HEK293T (cell line): ENCODE data around the gene ARHGEF38.

Experiments
- CTCF ChIA-PET: fragments of 350-600 bp; formaldehyde crosslinking; extraction: SDS; loops from one replicate; lab custom pipeline; 2021; ENCODE audit warnings: antibody characterized with exemption, inconsistent platforms; lab: Yijun Ruan, JAX
- POLR2A ChIA-PET: fragments of 350-600 bp; formaldehyde crosslinking; extraction: SDS; loops from one replicate; lab custom pipeline; 2020; ENCODE audit warnings: antibody characterized with exemption, inconsistent platforms; lab: Yijun Ruan, JAX
- DNase-seq: peaks from one replicate; pipeline ENCODE4 v3.0.0; 2012; ENCODE audit warnings: mixed read lengths; ENCODE audit errors: extremely low spot score
- ARNT ChIP-seq: fragments of 450-650 bp; IDR thresholded peaks from 2 replicates; pipeline ENCODE4 v1.6.1; 2017; ENCODE audit warnings: mild to moderate bottlenecking
- BHLHE40 ChIP-seq: fragments of 450-650 bp; IDR thresholded peaks from 2 replicates; pipeline ENCODE4 v1.6.1; 2016; ENCODE audit warnings: mild to moderate bottlenecking, moderate library complexity, borderline replicate concordance
- CTBP1 ChIP-seq: fragments of 450-650 bp; IDR thresholded peaks from 2 replicates; pipeline ENCODE4 v1.6.1; 2016; ENCODE audit warnings: borderline replicate concordance
- ELF4 ChIP-seq: fragments of 450-650 bp; IDR thresholded peaks from 2 replicates; pipeline ENCODE4 v1.6.1; 2017; ENCODE audit warnings: antibody characterized with exemption
- FOXA1 ChIP-seq: fragments of 450-650 bp; IDR thresholded peaks from 2 replicates; pipeline ENCODE4 v1.6.1; 2016; ENCODE audit warnings: mild to moderate bottlenecking
- FOXK2 ChIP-seq: fragments of 450-650 bp; IDR thresholded peaks from 2 replicates; pipeline ENCODE4 v1.6.1; 2016; ENCODE audit warnings: mild to moderate bottlenecking
- FOXM1 ChIP-seq: fragments of 450-650 bp; IDR thresholded peaks from 2 replicates; pipeline ENCODE4 v1.6.1; 2017; ENCODE audit warnings: mild to moderate bottlenecking, borderline replicate concordance
- HDGF ChIP-seq: fragments of 450-650 bp; IDR thresholded peaks from 2 replicates; pipeline ENCODE4 v1.6.1; 2017; ENCODE audit warnings: antibody characterized with exemption, borderline replicate concordance
- L3MBTL2 ChIP-seq: fragments of 450-650 bp; conservative IDR thresholded peaks from 2 replicates; pipeline ENCODE4 v1.6.1; 2016; ENCODE audit warnings: mild to moderate bottlenecking
- LEF1 ChIP-seq: fragments of 450-650 bp; IDR thresholded peaks from 2 replicates; pipeline ENCODE4 v1.6.1; 2017; ENCODE audit warnings: mild to moderate bottlenecking, borderline replicate concordance
- NFRKB ChIP-seq: fragments of 450-650 bp; IDR thresholded peaks from 2 replicates; pipeline ENCODE4 v1.6.1; 2016; ENCODE audit warnings: mild to moderate bottlenecking, moderate library complexity
- SP1 ChIP-seq: fragments of 450-650 bp; IDR thresholded peaks from 2 replicates; pipeline ENCODE4 v1.6.1; 2017
- SUZ12 ChIP-seq: fragments of 450-650 bp; IDR thresholded peaks from 2 replicates; pipeline ENCODE4 v1.6.1; 2016; ENCODE audit warnings: mild to moderate bottlenecking
- TARDBP ChIP-seq: fragments of 450-650 bp; IDR thresholded peaks from 2 replicates; pipeline ENCODE4 v1.6.1; 2016
- ZNF384 ChIP-seq: fragments of 450-650 bp; IDR thresholded peaks from 2 replicates; pipeline ENCODE4 v1.6.1; 2016
- TF ChIP-seq, protein P1 (sequence below): fragments of 450-650 bp; IDR thresholded peaks from 2 replicates; pipeline ENCODE4 v1.6.1; 2016

ARHGEF38 gene

DNA sequence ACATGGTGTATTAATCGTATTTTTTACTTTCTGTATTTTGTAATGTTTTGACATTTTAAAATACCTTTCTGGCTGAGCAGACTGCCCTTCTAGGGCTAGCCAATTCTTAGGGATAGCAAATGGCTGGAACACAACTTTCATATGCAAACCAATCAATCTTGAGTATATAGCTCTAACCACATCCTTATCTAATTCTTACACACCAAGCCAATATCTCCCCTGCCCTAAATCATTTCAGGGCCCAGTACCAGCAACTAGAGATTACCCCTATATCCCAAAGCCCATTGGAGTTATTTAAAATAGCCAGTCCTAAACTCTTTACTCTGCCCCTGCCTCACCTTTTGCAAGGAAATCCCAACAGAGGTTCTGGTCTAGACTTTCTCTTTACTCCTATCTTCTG is 97.8 kb downstream of the ARHGEF38 start:
- TF ChIP-seq TARDBP = no peak
- no peak for TF ChIP-seq LEF1
- TF ChIP-seq FOXA1 = no peak
- no peak for TF ChIP-seq NFRKB
- no peak for TF ChIP-seq FOXM1
- no peak for TF ChIP-seq SUZ12
- TF ChIP-seq L3MBTL2 = no peak
- TF ChIP-seq FOXK2 = no peak
- TF ChIP-seq, protein P1, sequence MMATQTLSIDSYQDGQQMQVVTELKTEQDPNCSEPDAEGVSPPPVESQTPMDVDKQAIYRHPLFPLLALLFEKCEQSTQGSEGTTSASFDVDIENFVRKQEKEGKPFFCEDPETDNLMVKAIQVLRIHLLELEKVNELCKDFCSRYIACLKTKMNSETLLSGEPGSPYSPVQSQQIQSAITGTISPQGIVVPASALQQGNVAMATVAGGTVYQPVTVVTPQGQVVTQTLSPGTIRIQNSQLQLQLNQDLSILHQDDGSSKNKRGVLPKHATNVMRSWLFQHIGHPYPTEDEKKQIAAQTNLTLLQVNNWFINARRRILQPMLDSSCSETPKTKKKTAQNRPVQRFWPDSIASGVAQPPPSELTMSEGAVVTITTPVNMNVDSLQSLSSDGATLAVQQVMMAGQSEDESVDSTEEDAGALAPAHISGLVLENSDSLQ = no peak
- no peak for TF ChIP-seq BHLHE40
- TF ChIP-seq ARNT = no peak
- no peak for TF ChIP-seq ELF4
- no peak for TF ChIP-seq SP1
- no peak for TF ChIP-seq ZNF384
- TF ChIP-seq HDGF = no peak
- no peak for TF ChIP-seq CTBP1
- no peak for DNase-seq
- CTCF ChIA-PET = no interaction called here
- POLR2A ChIA-PET = no interaction called here

DNA sequence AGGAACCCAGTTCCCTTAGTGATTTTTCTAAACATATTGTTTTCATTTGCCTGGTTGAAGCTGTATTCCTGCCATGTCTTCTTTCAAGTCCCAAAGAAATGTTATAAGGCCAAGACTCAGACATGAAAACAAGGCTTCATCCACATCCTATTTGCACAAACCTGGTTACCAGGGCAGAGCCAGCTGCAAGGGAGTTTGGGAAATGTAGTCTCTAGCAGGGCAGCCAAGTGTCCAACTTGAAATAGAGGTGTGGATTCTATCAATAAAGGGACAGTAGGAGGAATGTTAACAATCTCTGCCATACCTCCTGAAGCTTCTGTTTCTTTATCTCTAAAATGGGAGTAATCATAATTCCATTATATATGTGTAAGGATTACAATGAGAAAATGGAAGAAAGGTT is 99.5 kb downstream of the ARHGEF38 start:
- ChIA-PET POLR2A (no interaction called here), CTCF (interaction anchor here (1.1 kb wide), 1 partner anchor 131 kb away, joined by 4 read pairs; no protein-coding TSS in a partner anchor)
- DNase-seq = no peak
- TF ChIP-seq FOXA1 = no peak
- no peak for TF ChIP-seq NFRKB
- no peak for TF ChIP-seq L3MBTL2
- no peak for TF ChIP-seq SP1
- TF ChIP-seq CTBP1 = no peak
- TF ChIP-seq FOXK2 = no peak
- no peak for TF ChIP-seq BHLHE40
- no peak for TF ChIP-seq SUZ12

GRCh38 chr4:105652286-105652888 is 100.0 kb downstream of the ARHGEF38 start:
- TF ChIP-seq, protein P1 = no peak
- no peak for TF ChIP-seq NFRKB
- TF ChIP-seq FOXK2 = no peak
- TF ChIP-seq L3MBTL2 = no peak
- no peak for TF ChIP-seq BHLHE40
- TF ChIP-seq FOXA1 = no peak
- no peak for TF ChIP-seq HDGF
- no peak for TF ChIP-seq SP1
- no peak for TF ChIP-seq LEF1
- TF ChIP-seq SUZ12 = no peak
- no peak for TF ChIP-seq CTBP1
- TF ChIP-seq ELF4 = no peak
- TF ChIP-seq FOXM1 = no peak
- TF ChIP-seq TARDBP = no peak
- TF ChIP-seq ZNF384 = no peak
- TF ChIP-seq ARNT = no peak
- ChIA-PET CTCF (no interaction called here), POLR2A (no interaction called here)
- no peak for DNase-seq

DNA sequence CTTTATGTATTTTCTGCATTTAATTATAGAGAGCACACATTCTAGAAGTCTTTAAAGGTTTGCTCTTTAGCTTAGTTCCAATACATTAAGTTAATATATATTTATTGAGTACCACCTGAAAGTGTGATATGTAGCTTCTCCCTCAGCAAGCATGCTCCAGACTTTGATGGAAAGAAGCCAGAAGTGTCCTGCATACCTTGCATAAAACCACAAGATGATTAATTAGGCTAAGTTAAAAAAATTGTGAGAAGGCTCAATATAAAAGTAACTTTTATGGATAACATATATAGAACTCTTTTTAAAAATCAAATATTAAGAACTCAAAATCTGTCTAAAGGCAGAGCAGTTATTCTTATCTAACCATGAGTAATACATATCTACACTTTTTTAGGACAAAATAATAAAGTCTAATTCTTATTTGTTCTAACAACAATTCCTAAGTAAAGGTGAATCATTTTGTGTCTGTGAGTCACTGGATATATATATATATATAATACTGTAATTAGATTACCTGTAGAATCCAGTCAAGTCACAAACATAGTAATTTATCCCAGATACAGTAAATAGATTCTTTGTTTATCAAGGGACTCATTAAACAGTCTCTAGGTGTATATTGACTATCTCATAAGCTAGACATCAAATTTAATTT is 104.8 kb downstream of the ARHGEF38 start:
- CTCF ChIA-PET = no interaction called here
- no peak for DNase-seq
- TF ChIP-seq FOXM1 (no peak), CTBP1 (no peak), ARNT (no peak), HDGF (no peak), L3MBTL2 (no peak), LEF1 (no peak), BHLHE40 (no peak), FOXK2 (no peak), SP1 (no peak), TARDBP (no peak), ZNF384 (no peak), FOXA1 (no peak), SUZ12 (no peak), ELF4 (no peak)
- TF ChIP-seq, protein P1 = no peak
- POLR2A ChIA-PET = no interaction called here

DNA sequence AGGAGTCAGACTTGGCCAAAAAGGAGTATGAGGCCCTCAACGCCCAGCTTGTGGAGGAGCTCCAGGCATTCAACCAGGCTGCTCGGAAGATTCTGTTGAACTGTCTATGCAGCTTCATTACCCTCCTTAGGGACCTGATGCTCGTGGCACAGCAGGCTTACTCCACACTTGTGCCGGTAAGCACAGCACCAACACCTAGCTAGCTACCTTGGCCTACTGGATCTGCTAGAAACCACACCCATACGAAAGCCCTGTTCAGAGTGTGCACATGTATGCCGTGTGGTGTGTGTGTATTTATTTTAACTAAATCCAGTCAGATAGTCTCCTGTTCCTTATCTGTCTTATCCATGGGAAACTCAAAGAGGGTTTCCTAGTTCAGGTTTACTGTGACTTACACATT is 106.8 kb downstream of the ARHGEF38 start:
- no peak for TF ChIP-seq FOXM1
- no peak for TF ChIP-seq ARNT
- TF ChIP-seq NFRKB = no peak
- TF ChIP-seq ELF4 = no peak
- no peak for TF ChIP-seq FOXK2
- CTCF ChIA-PET = no interaction called here
- no peak for DNase-seq
- POLR2A ChIA-PET = no interaction called here

- POLR2A ChIA-PET = no interaction called here
- CTCF ChIA-PET = no interaction called here
- TF ChIP-seq ELF4 = no peak
- TF ChIP-seq FOXA1 = no peak
- no peak for TF ChIP-seq ZNF384
- no peak for TF ChIP-seq SP1
- no peak for TF ChIP-seq LEF1
- no peak for TF ChIP-seq SUZ12
- DNase-seq = no peak
Measured at GRCh38 chr4:105661028-105661427, 108.6 kb downstream of the ARHGEF38 start.
